H1 (cell line): Measurements from ENCODE around the gene MPST. TPM values are rescaled to one million over a fixed set of nuclear protein-coding genes. Genes with fewer than 3 reads are reported as not detected.

Source experiments
- CTCF ChIA-PET: fragments of 300-600 bp; sonication (Branson Sonifier 250); formaldehyde crosslinking; loops from one replicate; lab custom pipeline; 2021; ENCODE audit not compliant: partially characterized antibody; lab: Charles Lee
- POLR2A ChIA-PET: fragments of 300-600 bp; sonication (Branson Sonifier 250); formaldehyde crosslinking; loops from one replicate; lab custom pipeline; 2021; ENCODE audit warnings: inconsistent platforms; ENCODE audit not compliant: partially characterized antibody; lab: Charles Lee
- DNase-seq, 2 experiments: peaks; one replicate each; pipeline versions ENCODE4 v3.0.0 to v3.0.0-alpha.2; 2010 to 2022; ENCODE audit warnings: low spot score in 2 of 2, low read depth in 1 of 2, mixed read lengths in 1 of 2
- FAIRE-seq: peaks from 2 replicates; lab custom pipeline; 2011; peaks lifted over from hg19 to GRCh38; lab: Jason Lieb, UNC
- H2AFZ ChIP-seq: 2 replicates; pipeline ENCODE4 v1.8.1; 2012; ENCODE audit warnings: low read length, inconsistent platforms
- H2AK5ac ChIP-seq: 2 replicates; pipeline ENCODE4 v1.6.1; 2013; ENCODE audit warnings: low read depth, low read length
- H2BK120ac ChIP-seq: replicated peaks from 2 replicates; pipeline ENCODE3; 2013; ENCODE audit warnings: low read depth, low read length, inconsistent platforms
- H2BK12ac ChIP-seq: 2 replicates; pipeline ENCODE4 v1.6.1; 2013; ENCODE audit warnings: low read depth, low read length
- H2BK15ac ChIP-seq: 2 replicates; pipeline ENCODE4 v1.6.1; 2013; ENCODE audit warnings: low read length
- H2BK20ac ChIP-seq: 2 replicates; pipeline ENCODE4 v1.6.1; 2013; ENCODE audit warnings: low read length
- H2BK5ac ChIP-seq: 2 replicates; pipeline ENCODE4 v1.6.1; 2013; ENCODE audit warnings: low read depth, low read length
- H3K14ac ChIP-seq: 2 replicates; pipeline ENCODE4 v1.6.1; 2013; ENCODE audit warnings: inconsistent platforms; ENCODE audit not compliant: insufficient read length
- H3K18ac ChIP-seq: 2 replicates; pipeline ENCODE4 v1.6.1; 2013; ENCODE audit warnings: low read length; ENCODE audit errors: extremely low read depth
- H3K23ac ChIP-seq: 2 replicates; pipeline ENCODE4 v1.6.1; 2013; ENCODE audit warnings: inconsistent platforms; ENCODE audit not compliant: insufficient read length
- H3K23me2 ChIP-seq: 2 replicates; pipeline ENCODE4 v1.6.1; 2013; ENCODE audit warnings: low read depth, low read length
- H3K27ac ChIP-seq: 2 replicates; pipeline ENCODE4 v1.6.1; 2011; ENCODE audit warnings: low read depth, low read length, inconsistent platforms
- H3K27me3 ChIP-seq, 4 experiments: replicated peaks in 1 of 4; 1 replicate in 1 of 4; 2 replicates in 3 of 4; pipeline versions ENCODE4 v1.6.1 to v1.8.1; 2011 to 2013; ENCODE audit warnings: low read length in 3 of 4, mild to moderate bottlenecking in 3 of 4, inconsistent platforms in 2 of 4, mixed read lengths in 2 of 4, moderate library complexity in 1 of 4; ENCODE audit not compliant: control insufficient read depth in 3 of 4, insufficient read depth in 3 of 4; ENCODE audit errors: extremely low read depth in 1 of 4
- H3K36me3 ChIP-seq, 4 experiments: 2 replicates each; pipeline versions ENCODE4 v1.6.1 to v1.8.1; 2011 to 2013; ENCODE audit warnings: mild to moderate bottlenecking in 4 of 4, low read length in 3 of 4, moderate library complexity in 2 of 4, control low read depth in 1 of 4, inconsistent platforms in 1 of 4; ENCODE audit not compliant: insufficient read depth in 4 of 4, control insufficient read depth in 2 of 4
- H3K4ac ChIP-seq: replicated peaks from 2 replicates; pipeline ENCODE3; 2013; ENCODE audit warnings: low read length, low read depth, mixed read lengths, inconsistent platforms; ENCODE audit not compliant: insufficient read length
- H3K4me1 ChIP-seq, 4 experiments: replicated peaks in 1 of 4; 1 replicate in 1 of 4; 2 replicates in 3 of 4; pipeline versions ENCODE4 v1.6.1 to v1.8.1; 2011 to 2013; ENCODE audit warnings: low read length in 3 of 4, inconsistent platforms in 2 of 4, mixed read lengths in 1 of 4; ENCODE audit not compliant: insufficient read depth in 4 of 4, control insufficient read depth in 3 of 4
- H3K4me2 ChIP-seq, 2 experiments: 2 replicates each; pipeline versions ENCODE4 v1.6.1 to v1.8.1; 2011 to 2013; ENCODE audit warnings: low read depth in 2 of 2, low read length in 2 of 2, control low read depth in 1 of 2, inconsistent platforms in 1 of 2, mild to moderate bottlenecking in 1 of 2; ENCODE audit not compliant: insufficient read depth in 1 of 2
- H3K4me3 ChIP-seq, 4 experiments: fragments of 200-600, 300-600 bp in 1 of 4; sonication (generic), shearing (Covaris generic), sonication (Bioruptor Twin) in 1 of 4; 2 replicates each; pipeline versions ENCODE4 v1.5.1 to v1.8.1; 2011 to 2016; ENCODE audit warnings: low read length in 4 of 4, low read depth in 3 of 4, control low read depth in 2 of 4, inconsistent platforms in 2 of 4, mild to moderate bottlenecking in 2 of 4, mixed read lengths in 1 of 4, moderate library complexity in 1 of 4; ENCODE audit not compliant: insufficient read depth in 2 of 4; ENCODE audit errors: extremely low read depth in 1 of 4
- H3K56ac ChIP-seq: replicated peaks from 2 replicates; pipeline ENCODE3; 2013; ENCODE audit warnings: low read depth, mild to moderate bottlenecking, mixed read lengths, low read length, inconsistent platforms; ENCODE audit not compliant: insufficient read length
- H3K79me1 ChIP-seq: 2 replicates; pipeline ENCODE4 v1.6.1; 2013; ENCODE audit warnings: low read depth, low read length, control low read depth
- H3K79me2 ChIP-seq, 2 experiments: 2 replicates each; pipeline versions ENCODE4 v1.6.1 to v1.8.1; 2012 to 2013; ENCODE audit warnings: low read length in 2 of 2, mild to moderate bottlenecking in 2 of 2, inconsistent platforms in 1 of 2; ENCODE audit not compliant: insufficient read depth in 2 of 2, control insufficient read depth in 1 of 2
- H3K9ac ChIP-seq, 4 experiments: replicated peaks in 1 of 4; 1 replicate in 1 of 4; 2 replicates in 3 of 4; pipeline versions ENCODE4 v1.6.1 to v1.8.1; 2011 to 2013; ENCODE audit warnings: low read depth in 3 of 4, low read length in 3 of 4, control low read depth in 2 of 4, mild to moderate bottlenecking in 2 of 4, moderate library complexity in 2 of 4, inconsistent platforms in 1 of 4; ENCODE audit errors: extremely low read depth in 1 of 4
- H3K9me3 ChIP-seq, 2 experiments: 2 replicates each; pipeline versions ENCODE4 v1.6.1 to v1.8.1; 2012 to 2013; ENCODE audit warnings: mild to moderate bottlenecking in 2 of 2, moderate library complexity in 2 of 2, control low read depth in 1 of 2, inconsistent platforms in 1 of 2, low read depth in 1 of 2, low read length in 1 of 2, mixed read lengths in 1 of 2; ENCODE audit not compliant: insufficient read depth in 2 of 2
- H4K20me1 ChIP-seq, 2 experiments: replicated peaks in 1 of 2; 2 replicates each; pipeline versions ENCODE3 to v1.8.1; 2011 to 2013; ENCODE audit warnings: inconsistent platforms in 2 of 2, low read length in 2 of 2, mild to moderate bottlenecking in 1 of 2; ENCODE audit not compliant: insufficient read depth in 2 of 2, control insufficient read depth in 1 of 2
- H4K5ac ChIP-seq: 2 replicates; pipeline ENCODE4 v1.6.1; 2013; ENCODE audit warnings: low read length, low read depth, mixed read lengths, inconsistent platforms; ENCODE audit not compliant: insufficient read length
- H4K8ac ChIP-seq: 2 replicates; pipeline ENCODE4 v1.8.0; 2013; ENCODE audit warnings: mild to moderate bottlenecking, moderate library complexity, low read length, inconsistent platforms; ENCODE audit not compliant: insufficient read depth; ENCODE audit errors: extremely low read depth
- H4K91ac ChIP-seq: replicated peaks from 2 replicates; pipeline ENCODE3; 2013; ENCODE audit warnings: low read length, mixed read lengths, inconsistent platforms; ENCODE audit not compliant: insufficient read length
- ATF3 ChIP-seq: IDR thresholded peaks from 2 replicates; pipeline ENCODE4 v1.6.1; 2011; ENCODE audit warnings: low read depth, mild to moderate bottlenecking, low read length; ENCODE audit not compliant: insufficient read depth
- CTBP2 ChIP-seq: IDR thresholded peaks from 2 replicates; pipeline ENCODE4 v1.7.0; 2011; ENCODE audit warnings: borderline replicate concordance, mild to moderate bottlenecking, moderate library complexity, mixed read lengths, low read length; ENCODE audit not compliant: insufficient read depth, insufficient read length
- FOSL1 ChIP-seq: IDR thresholded peaks from 2 replicates; pipeline ENCODE4 v1.6.1; 2011; ENCODE audit warnings: mild to moderate bottlenecking, low read depth, low read length, moderate library complexity; ENCODE audit not compliant: insufficient read depth
- HDAC6 ChIP-seq: IDR thresholded peaks from one replicate; pipeline ENCODE4 v1.7.1; 2012; ENCODE audit warnings: low read depth, mild to moderate bottlenecking, inconsistent platforms, low read length, moderate library complexity
- JUN ChIP-seq: IDR thresholded peaks from 2 replicates; pipeline ENCODE4 v1.6.1; 2011; ENCODE audit warnings: low read depth, mild to moderate bottlenecking, improper control_type of control experiment, low read length
- MAX ChIP-seq: IDR thresholded peaks from 2 replicates; pipeline ENCODE4 v1.6.1; 2012; ENCODE audit warnings: inconsistent platforms
- RAD21 ChIP-seq, 2 experiments: IDR thresholded peaks in 1 of 2; conservative IDR thresholded peaks in 1 of 2; 2 replicates each; pipeline ENCODE4 v1.6.1; 2011; ENCODE audit warnings: low read depth in 2 of 2, low read length in 2 of 2, improper control_type of control experiment in 1 of 2, inconsistent platforms in 1 of 2, mild to moderate bottlenecking in 1 of 2, moderate library complexity in 1 of 2
- SP4 ChIP-seq: IDR thresholded peaks from 2 replicates; pipeline ENCODE4 v1.6.1; 2012; ENCODE audit warnings: low read length, inconsistent platforms
- TBP ChIP-seq: IDR thresholded peaks from 2 replicates; pipeline ENCODE4 v1.6.1; 2011; ENCODE audit warnings: low read depth, low read length, improper control_type of control experiment
- USF2 ChIP-seq: IDR thresholded peaks from 2 replicates; pipeline ENCODE4 v1.6.1; 2011; ENCODE audit warnings: low read length, improper control_type of control experiment
- WGBS, 2 experiments: shearing (Covaris generic) in 1 of 2; methylation state at CpG; one replicate each; pipeline versions ENCODE4 v1.1.6 to v1.1.7; 2013 to 2015; ENCODE audit warnings: low lambda C conversion rate in 2 of 2, mixed read lengths in 2 of 2, inconsistent platforms in 1 of 2, low coverage in 1 of 2, missing lambda C conversion rate in 1 of 2; ENCODE audit not compliant: insufficient replicate concordance in 2 of 2, insufficient coverage in 1 of 2, insufficient read length in 1 of 2; ENCODE audit errors: extremely low coverage in 1 of 2, missing lambda C conversion rate in 1 of 2; 5-methylcytosine and 5-hydroxymethylcytosine counted together
- polyA plus RNA-seq, 7 experiments: library from polyadenylated mRNA; depleted of rRNA in 3 of 7; stranded (reverse) in 5 of 7; unstranded in 2 of 7; fragments of >200 nt in 5 of 7; fragments of 200-250 nt in 2 of 7; gene quantifications; 1 replicate in 5 of 7; 2 replicates in 1 of 7; 4 replicates in 1 of 7; pipeline versions ENCODE4 v1.2.1 to v1.2.3, GENCODE V29; 2011 to 2013; ENCODE audit warnings: missing spikeins in 2 of 7, mixed read lengths in 2 of 7
- total RNA-seq: library from RNA; stranded (reverse); fragmentation: NEBNext Ultra II Directional; extraction: Animal tissue kit (Norgen Biotek cat#: 25700); gene quantifications from 2 replicates; pipeline ENCODE4 v1.2.1, GENCODE V29; 2021

The MPST gene
- total and polyA plus RNA-seq, 2 of the 8 experiments (the other 6 are each of a cell fraction or from before 2014, with no cell fraction given): 86.0 to 124 TPM

- no peak overlapping the region for H3K23ac ChIP-seq
- H3K36me3 ChIP-seq: peaks cover 0 to 12% (median 2%) of the 10 kb centered on the region in 4 experiments; a peak in 4 of 8 replicates
- H2BK5ac ChIP-seq: no peak overlapping the region
- POLR2A ChIA-PET: no interaction called here
- H3K27ac ChIP-seq: no peak overlapping the region
- H3K79me2 ChIP-seq: no peaks in the 10 kb centered on the region
- no peak overlapping the region for H2AK5ac ChIP-seq
- peaks cover 0 to 8% of the 10 kb centered on the region in 2 experiments for H4K20me1 ChIP-seq
- no peak overlapping the region for H2AFZ ChIP-seq
- H3K23me2 ChIP-seq: no peaks in the 10 kb centered on the region; the same call in 1 of the 2 replicates
- H4K91ac ChIP-seq: no peak overlapping the region
- no peak for FAIRE-seq
- no peak overlapping the region for H3K4me3 ChIP-seq
- CTCF ChIA-PET: interaction anchor here (0.6 to 1.7 kb wide), 4 partner anchors 13 to 87 kb away, joined by 3 to 9 read pairs (median 4); no protein-coding TSS in a partner anchor
- no peak overlapping the region for H3K9ac ChIP-seq
- peaks cover 0 to 4% (median 0%) of the 10 kb centered on the region in 4 experiments; a peak in 3 of 7 replicates for H3K27me3 ChIP-seq
- H2BK15ac ChIP-seq: no peak overlapping the region
- WGBS, 2 experiments: 96% methylated on average over 8 of the region's 9 CpGs; no CpG with 5 or more reads in 1 of the 2 experiments
- no peak overlapping the region for H4K5ac ChIP-seq
- no peaks in the 10 kb centered on the region for H3K9me3 ChIP-seq
- H2BK120ac ChIP-seq: no peak overlapping the region
- no peaks in the 10 kb centered on the region for H3K79me1 ChIP-seq
- no peak overlapping the region for H3K18ac ChIP-seq
- no peak overlapping the region for H3K14ac ChIP-seq
- H2BK20ac ChIP-seq: no peak overlapping the region
- no peak for DNase-seq
- H2BK12ac ChIP-seq: no peak overlapping the region
- H3K56ac ChIP-seq: no peak overlapping the region
- no peak overlapping the region for H3K4ac ChIP-seq
- no peak overlapping the region for H3K4me2 ChIP-seq
- H4K8ac ChIP-seq: no peak overlapping the region
- H3K4me1 ChIP-seq: peaks cover 0 to 17% (median 12%) of the 10 kb centered on the region in 4 experiments; a peak in 6 of 7 replicates
- TF ChIP-seq FOSL1 (no peak), JUN (no peak), ATF3 (no peak), RAD21 (IDR thresholded peaks at IDR 0.05 in 1 of 2, conservative IDR thresholded peaks at IDR 0.05 in 1 of 2; ENCODE audit: low read depth in 2 of 2, low read length in 2 of 2) (no peak), MAX (no peak), USF2 (no peak), SP4 (no peak), CTBP2 (no peak), HDAC6 (no peak), TBP (no peak)
These were observed 40.4 kb downstream of the MPST start for GRCh38 chr22:37059876-37060449.
